Pancreas (tissue), 10 donors: Measurements from ENCODE around the gene TFF2. TPM values are rescaled to one million over a fixed set of nuclear protein-coding genes. Genes with fewer than 3 reads are reported as not detected.

Source experiments
- ATAC-seq, 4 donors: fragments of 200-7000 bp; cut with Tn5 transposase; one replicate each; pipeline versions ENCODE4 v1.8.0 to v1.9.1; 2020; ENCODE audit warnings: mild to moderate bottlenecking in 4 of 4, moderate library complexity in 4 of 4
- DNase-seq, 6 donors: peaks; one replicate each; pipeline ENCODE4 v3.0.0-alpha.2; 2020
- FAIRE-seq: peaks from 2 replicates; lab custom pipeline; 2012; peaks lifted over from hg19 to GRCh38; lab: Jason Lieb, UNC
- H3K27ac ChIP-seq, 4 donors: fragments of 200-600 bp; sonication (generic); 1 replicate in 3 of 4; 2 replicates in 1 of 4; pipeline versions ENCODE4 v1.5.0 to v1.8.0; 2020
- H3K27me3 ChIP-seq, 4 donors: fragments of 200-600 bp; one replicate each; pipeline ENCODE4 v1.8.0; 2021
- H3K36me3 ChIP-seq, 3 donors: fragments of 200-600 bp; sonication (generic) in 1 of 3; one replicate each; pipeline versions ENCODE4 v1.5.0 to v1.8.0; 2020 to 2021
- H3K4me1 ChIP-seq, 3 donors: fragments of 200-600 bp; one replicate each; pipeline ENCODE4 v1.8.0; 2021
- H3K4me3 ChIP-seq, 4 donors: fragments of 200-600 bp; sonication (generic) in 2 of 4; one replicate each; pipeline versions ENCODE4 v1.5.0 to v1.8.0; 2020 to 2021
- H3K9me3 ChIP-seq, 4 donors: fragments of 200-600 bp; one replicate each; pipeline ENCODE4 v1.8.0; 2021
- WGBS, 2 donors: extraction: QIAGEN DNeasy Blood & Tissue Kit; methylation state at CpG; one replicate each; pipeline ENCODE4 v1.1.7; 2013; 5-methylcytosine and 5-hydroxymethylcytosine counted together
- intact Hi-C, 3 donors: fragments of 100-400 bp; cut with DNase I; formaldehyde crosslinking; loops; one replicate each; pipeline versions ENCODE4 v1.11.1 to v1.14.2; 2022
- polyA plus RNA-seq, 2 donors: library from polyadenylated mRNA; stranded (reverse); fragments of 200-250 nt; gene quantifications; one replicate each; pipeline ENCODE4 v1.2.3, GENCODE V29; 2013
- total RNA-seq, 6 donors: library from RNA; stranded (reverse); fragmentation: NEBNext Ultra II Directional in 4 of 6; extraction: Animal tissue kit (Norgen Biotek cat#: 25700) in 4 of 6; gene quantifications; one replicate each; pipeline versions ENCODE4 v1.2.1 to v1.2.4, GENCODE V29; 2021 to 2023
- TF ChIP-seq, protein P1 (sequence below), 4 donors: fragments of 200-600 bp; sonication (generic) in 3 of 4; IDR thresholded peaks; one replicate each; pipeline versions ENCODE4 v1.5.0 to v1.8.0; 2021; ENCODE audit warnings: antibody characterized with exemption in 4 of 4
- donor health status: healthy with polysubstance abuse.
- donor health status: DM: no; HTN: no; CAD: no; lungs with moderate emphysema.
- donor health status: DM: no; HTN: no; CAD: no.
- donor health status: control.
- donor health status: control.
- donor health status: Bipolar disorder and iron deficiency.
- donor health status: DM: yes; HTN: yes; CAD: no.
- donor health status: DM: no; HTN: no; CAD: no.
- donor health status: DM: no; HTN: no; CAD: no.
- donor health status: DM: yes; HTN: yes; CAD: no.

The TFF2 gene
- total and polyA plus RNA-seq, 8 donors: 0.28 to 19.6 (median 1.7) TPM

DNA sequence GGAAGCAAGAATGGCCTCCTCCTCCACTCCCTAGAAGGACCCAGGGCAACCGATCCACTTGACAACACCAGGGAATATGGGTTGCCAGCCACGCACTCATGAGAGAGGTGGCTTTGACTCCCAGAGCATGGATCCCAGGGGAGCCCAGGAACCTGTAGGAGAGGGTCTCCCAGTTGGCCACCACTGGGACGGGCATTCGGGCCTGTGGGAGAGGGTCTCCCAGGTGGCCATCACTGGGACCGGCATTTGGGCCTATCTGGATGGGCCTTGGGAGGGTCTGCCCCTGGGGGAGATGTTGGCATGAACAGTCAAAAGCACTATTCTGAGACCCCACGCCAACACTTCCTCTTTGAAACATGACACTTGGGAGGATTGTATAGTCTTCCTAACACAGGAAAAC lies 15.0 kb upstream of the TFF2 start:
- no peaks in the 10 kb centered on the region for H3K4me1 ChIP-seq
- intact Hi-C loops: no loop called here
- no peaks in the 10 kb centered on the region for H3K9me3 ChIP-seq
- no peak overlapping the region for H3K4me3 ChIP-seq
- TF ChIP-seq, protein P1, sequence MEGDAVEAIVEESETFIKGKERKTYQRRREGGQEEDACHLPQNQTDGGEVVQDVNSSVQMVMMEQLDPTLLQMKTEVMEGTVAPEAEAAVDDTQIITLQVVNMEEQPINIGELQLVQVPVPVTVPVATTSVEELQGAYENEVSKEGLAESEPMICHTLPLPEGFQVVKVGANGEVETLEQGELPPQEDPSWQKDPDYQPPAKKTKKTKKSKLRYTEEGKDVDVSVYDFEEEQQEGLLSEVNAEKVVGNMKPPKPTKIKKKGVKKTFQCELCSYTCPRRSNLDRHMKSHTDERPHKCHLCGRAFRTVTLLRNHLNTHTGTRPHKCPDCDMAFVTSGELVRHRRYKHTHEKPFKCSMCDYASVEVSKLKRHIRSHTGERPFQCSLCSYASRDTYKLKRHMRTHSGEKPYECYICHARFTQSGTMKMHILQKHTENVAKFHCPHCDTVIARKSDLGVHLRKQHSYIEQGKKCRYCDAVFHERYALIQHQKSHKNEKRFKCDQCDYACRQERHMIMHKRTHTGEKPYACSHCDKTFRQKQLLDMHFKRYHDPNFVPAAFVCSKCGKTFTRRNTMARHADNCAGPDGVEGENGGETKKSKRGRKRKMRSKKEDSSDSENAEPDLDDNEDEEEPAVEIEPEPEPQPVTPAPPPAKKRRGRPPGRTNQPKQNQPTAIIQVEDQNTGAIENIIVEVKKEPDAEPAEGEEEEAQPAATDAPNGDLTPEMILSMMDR (IDR thresholded peaks at IDR 0.05): no peak
- FAIRE-seq (no peak), DNase-seq (no peak), ATAC-seq (no peak)
- no peaks in the 10 kb centered on the region for H3K36me3 ChIP-seq
- WGBS, 2 donors: 77 to 79% methylated on average over 6 of the region's 6 CpGs
- H3K27ac ChIP-seq: no peak overlapping the region
- H3K27me3 ChIP-seq: no peaks in the 10 kb centered on the region

DNA sequence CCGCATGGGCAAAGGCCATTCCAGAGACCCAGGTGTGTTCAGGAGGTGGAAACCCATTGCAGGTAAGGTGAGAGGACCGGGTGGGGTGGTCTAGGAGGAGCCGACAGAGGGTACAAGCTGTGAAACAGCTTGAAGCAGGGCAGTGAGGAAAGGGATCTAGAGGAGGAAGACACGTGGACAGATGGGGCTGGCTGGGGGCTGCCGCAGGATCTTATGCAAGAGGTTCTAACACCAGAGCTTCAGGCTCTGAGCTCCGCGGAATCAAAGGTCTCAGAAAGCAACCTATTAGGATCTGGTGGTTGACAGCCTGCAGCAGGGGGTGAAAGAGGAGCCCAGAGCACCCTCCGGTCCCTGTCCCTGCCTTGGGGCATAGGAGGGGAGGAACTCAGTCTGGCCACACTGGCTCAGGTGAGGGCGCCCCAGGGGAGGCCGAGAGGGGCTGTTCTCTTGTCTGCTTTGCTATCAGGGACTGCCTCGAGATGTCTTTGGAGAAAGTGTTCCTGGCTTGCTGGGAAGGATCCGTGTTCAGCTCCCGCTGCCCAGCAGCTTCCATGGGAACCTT lies 13.6 kb upstream of the TFF2 start:
- Histone ChIP-seq H3K27ac (no peak overlapping the region), H3K4me1 (no peaks in the 10 kb centered on the region), H3K27me3 (no peaks in the 10 kb centered on the region), H3K36me3 (no peaks in the 10 kb centered on the region), H3K9me3 (no peaks in the 10 kb centered on the region), H3K4me3 (no peak overlapping the region)
- no peak for DNase-seq
- no peak for ATAC-seq
- FAIRE-seq: no peak
- intact Hi-C loops: no loop called here
- TF ChIP-seq, protein P1 (IDR thresholded peaks at IDR 0.05): no peak
- WGBS, 2 donors: 64 to 79% methylated on average over 13 of the region's 13 CpGs

DNA sequence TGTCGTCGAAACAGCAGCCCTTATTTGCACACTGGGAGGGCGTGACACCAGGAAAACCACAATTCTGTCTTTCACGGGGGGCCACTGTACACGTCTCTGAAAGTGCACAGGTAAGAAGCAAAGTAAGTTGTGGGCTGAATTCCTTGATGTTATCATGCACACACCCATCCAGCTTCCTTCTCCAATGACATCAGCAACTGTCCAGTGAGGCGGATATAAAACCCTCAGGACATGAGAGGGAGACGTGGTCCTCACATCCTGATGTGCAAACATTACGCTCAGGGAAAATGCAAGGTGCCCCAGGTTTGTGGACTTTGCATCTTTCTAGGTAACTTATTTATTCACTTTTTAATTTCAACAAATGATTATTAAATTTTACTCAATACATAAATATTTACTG lies 12.5 kb upstream of the TFF2 start:
- ATAC-seq (peak in 2 of 4 donors; percentile 51 to 71), FAIRE-seq (no peak), DNase-seq (no peak)

DNA sequence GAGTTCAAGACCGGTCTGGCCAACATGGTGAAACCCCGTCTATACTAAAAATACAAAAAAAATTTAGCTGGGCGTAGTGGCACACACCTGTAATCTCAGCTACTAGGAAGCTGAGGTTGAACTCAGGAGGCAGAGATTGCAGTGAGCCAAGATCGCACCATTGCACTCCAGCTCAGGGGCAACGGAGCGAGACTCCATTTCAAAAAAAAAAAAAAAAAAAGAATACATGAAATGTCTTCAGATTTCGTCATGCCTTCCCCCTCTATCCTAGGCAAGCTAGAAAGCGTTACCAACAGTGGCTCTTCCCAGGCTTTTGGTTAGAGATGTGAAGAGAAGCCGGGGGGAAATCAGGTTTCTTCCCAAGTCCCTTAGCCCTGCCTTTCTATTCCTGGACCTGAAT lies 11.9 kb upstream of the TFF2 start:
- DNase-seq: no peak

More for the DNA sequence above, 12.5 kb upstream of the TFF2 start:
- WGBS, 2 donors: 51 to 64% methylated on average over 8 of the region's 8 CpGs
- Histone ChIP-seq H3K27ac (no peak overlapping the region), H3K4me3 (no peak overlapping the region), H3K36me3 (no peaks in the 10 kb centered on the region), H3K9me3 (no peaks in the 10 kb centered on the region), H3K4me1 (no peaks in the 10 kb centered on the region), H3K27me3 (no peaks in the 10 kb centered on the region)
- TF ChIP-seq, protein P1 (IDR thresholded peaks at IDR 0.05): no peak
- intact Hi-C loops: no loop called here

DNA sequence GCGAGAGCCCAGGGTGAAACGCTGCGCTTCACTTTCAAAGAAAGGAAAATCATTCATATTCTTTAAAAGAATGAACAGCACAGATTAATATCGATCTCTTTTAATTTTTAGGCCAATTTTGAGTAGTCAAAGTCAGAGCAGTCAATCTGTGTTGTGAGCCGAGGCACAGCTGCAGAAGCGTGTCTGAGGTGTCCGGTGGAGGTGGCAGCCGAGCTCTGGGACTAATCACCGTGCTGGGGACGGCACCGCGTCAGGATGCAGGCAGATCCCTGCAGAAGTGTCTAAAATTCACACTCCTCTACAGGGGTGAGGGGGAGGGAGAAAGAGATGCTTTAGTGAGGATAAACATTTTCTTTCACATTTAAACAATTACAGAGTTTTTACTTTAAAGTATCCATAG lies 11.4 kb upstream of the TFF2 start:
- Histone ChIP-seq H3K9me3 (no peaks in the 10 kb centered on the region), H3K36me3 (no peaks in the 10 kb centered on the region), H3K27me3 (no peaks in the 10 kb centered on the region), H3K4me3 (no peak overlapping the region), H3K4me1 (no peaks in the 10 kb centered on the region), H3K27ac (no peak overlapping the region)
- intact Hi-C loops: no loop called here
- 63 to 72% methylated on average over 12 of the region's 12 CpGs for WGBS, 2 donors
- no peak for ATAC-seq
- TF ChIP-seq, protein P1 (IDR thresholded peaks at IDR 0.05): no peak
- FAIRE-seq: no peak
- no peak for DNase-seq

More for the DNA sequence above, 11.9 kb upstream of the TFF2 start:
- no peaks in the 10 kb centered on the region for H3K9me3 ChIP-seq
- 55 to 74% methylated on average over 9 of the region's 9 CpGs for WGBS, 2 donors
- H3K27ac ChIP-seq: no peak overlapping the region
- H3K4me1 ChIP-seq: no peaks in the 10 kb centered on the region
- no peak overlapping the region for H3K4me3 ChIP-seq
- TF ChIP-seq, protein P1 (IDR thresholded peaks at IDR 0.05): no peak
- ATAC-seq (no peak), FAIRE-seq (no peak)
- H3K27me3 ChIP-seq: no peaks in the 10 kb centered on the region
- no peaks in the 10 kb centered on the region for H3K36me3 ChIP-seq
- intact Hi-C loops: no loop called here
